Measurements from ENCODE around the gene ZNF823. TPM values are rescaled to one million over a fixed set of nuclear protein-coding genes. Genes with fewer than 3 reads are reported as not detected.

ZNF823 gene
- polyA plus RNA-seq, 1 donor from 2014 or later: 7.8 TPM

GRCh38 chr19:11721681-11722080, 17.1 kb downstream of the ZNF823 start:
- H3K36me3 ChIP-seq (ENCODE audit: insufficient read depth, low read length): peaks cover 34% of the 10 kb centered on the region
- no peak overlapping the region for H2AFZ ChIP-seq (ENCODE audit: low read depth, low read length)
- H3K4me2 ChIP-seq (ENCODE audit: low read length): no peak overlapping the region
- no peaks in the 10 kb centered on the region for H3K27me3 ChIP-seq (ENCODE audit: insufficient read depth, low read depth, low read length)
- no peaks in the 10 kb centered on the region for H3K79me2 ChIP-seq (replicated peaks; ENCODE audit: insufficient read depth, low read length)
- no peak for TF ChIP-seq EP300 (conservative IDR thresholded peaks at IDR 0.05; ENCODE audit: poor library complexity, severe bottlenecking)
- H3K4me3 ChIP-seq (ENCODE audit: low read length): no peak overlapping the region
- no peaks in the 10 kb centered on the region for H3F3A ChIP-seq (ENCODE audit: insufficient read depth, low read length, poor library complexity, severe bottlenecking)
- no peak overlapping the region for H3K27ac ChIP-seq (ENCODE audit: low read length)
- H3K9me3 ChIP-seq (ENCODE audit: low read length): peaks cover 15% of the 10 kb centered on the region
- no peak overlapping the region for H3K9ac ChIP-seq (ENCODE audit: low read length)
- H3K9me2 ChIP-seq (ENCODE audit: insufficient read depth, low read length): no peaks in the 10 kb centered on the region
- no peaks in the 10 kb centered on the region for H4K20me1 ChIP-seq (ENCODE audit: insufficient read depth)

GRCh38 chr19:11710313-11710712, 28.4 kb downstream of the ZNF823 start:
- H3K27me3 ChIP-seq (ENCODE audit: insufficient read depth, low read depth, low read length): no peaks in the 10 kb centered on the region
- H2AFZ ChIP-seq (ENCODE audit: low read depth, low read length): no peak overlapping the region
- no peak overlapping the region for H3K4me3 ChIP-seq (ENCODE audit: low read length)
- H3K4me2 ChIP-seq (ENCODE audit: low read length): no peak overlapping the region
- H3K79me2 ChIP-seq (replicated peaks; ENCODE audit: insufficient read depth, low read length): no peaks in the 10 kb centered on the region
- H3K36me3 ChIP-seq (ENCODE audit: insufficient read depth, low read length): no peaks in the 10 kb centered on the region
- H3K9ac ChIP-seq (ENCODE audit: low read length): no peak overlapping the region
- H4K20me1 ChIP-seq (ENCODE audit: insufficient read depth): no peaks in the 10 kb centered on the region
- no peak for TF ChIP-seq EZH2 (IDR thresholded peaks at IDR 0.05; ENCODE audit: borderline replicate concordance, insufficient read depth, low read length, poor library complexity, severe bottlenecking)
- no peak for TF ChIP-seq TAF1 (IDR thresholded peaks at IDR 0.05; ENCODE audit: low read depth)
- no peak for TF ChIP-seq MXI1 (conservative IDR thresholded peaks at IDR 0.05; ENCODE audit: poor library complexity, severe bottlenecking)
- TF ChIP-seq RAD21 (conservative IDR thresholded peaks at IDR 0.05): no peak
- no peak for TF ChIP-seq POLR2AphosphoS5 (IDR thresholded peaks at IDR 0.05)
- TF ChIP-seq CTCF (IDR thresholded peaks at IDR 0.05; ENCODE audit: poor library complexity, severe bottlenecking): no peak
- no peak for TF ChIP-seq EP300 (conservative IDR thresholded peaks at IDR 0.05; ENCODE audit: poor library complexity, severe bottlenecking)
- no peak overlapping the region for H3K27ac ChIP-seq (ENCODE audit: low read length)
- H3K9me3 ChIP-seq (ENCODE audit: low read length): no peaks in the 10 kb centered on the region
- H3K9me2 ChIP-seq (ENCODE audit: insufficient read depth, low read length): no peaks in the 10 kb centered on the region
- H3F3A ChIP-seq (ENCODE audit: insufficient read depth, low read length, poor library complexity, severe bottlenecking): no peaks in the 10 kb centered on the region

- Histone ChIP-seq H3K36me3 (ENCODE audit: insufficient read depth, low read length) (no peaks in the 10 kb centered on the region), H3K27me3 (ENCODE audit: insufficient read depth, low read depth, low read length) (no peaks in the 10 kb centered on the region), H3K79me2 (replicated peaks; ENCODE audit: insufficient read depth, low read length) (no peaks in the 10 kb centered on the region), H2AFZ (ENCODE audit: low read depth, low read length) (no peak overlapping the region), H3F3A (ENCODE audit: insufficient read depth, low read length, poor library complexity, severe bottlenecking) (no peaks in the 10 kb centered on the region), H3K9ac (ENCODE audit: low read length) (no peak overlapping the region), H3K27ac (ENCODE audit: low read length) (no peak overlapping the region), H4K20me1 (ENCODE audit: insufficient read depth) (no peaks in the 10 kb centered on the region), H3K9me3 (ENCODE audit: low read length) (no peaks in the 10 kb centered on the region), H3K4me3 (ENCODE audit: low read length) (no peak overlapping the region), H3K9me2 (ENCODE audit: insufficient read depth, low read length) (no peaks in the 10 kb centered on the region), H3K4me2 (ENCODE audit: low read length) (no peak overlapping the region)
- TF ChIP-seq CTCF (IDR thresholded peaks at IDR 0.05; ENCODE audit: poor library complexity, severe bottlenecking) (no peak), EP300 (conservative IDR thresholded peaks at IDR 0.05; ENCODE audit: poor library complexity, severe bottlenecking) (no peak), RAD21 (conservative IDR thresholded peaks at IDR 0.05) (no peak), EZH2 (IDR thresholded peaks at IDR 0.05; ENCODE audit: borderline replicate concordance, insufficient read depth, low read length, poor library complexity, severe bottlenecking) (no peak), TAF1 (IDR thresholded peaks at IDR 0.05; ENCODE audit: low read depth) (no peak), MXI1 (conservative IDR thresholded peaks at IDR 0.05; ENCODE audit: poor library complexity, severe bottlenecking) (no peak), POLR2AphosphoS5 (IDR thresholded peaks at IDR 0.05) (no peak), SMC3 (conservative IDR thresholded peaks at IDR 0.05; ENCODE audit: poor library complexity) (no peak), REST (IDR thresholded peaks at IDR 0.05; ENCODE audit: borderline replicate concordance) (no peak)
Observed at GRCh38 chr19:11708457-11708856, 30.3 kb downstream of the ZNF823 start.
